Measurements from ENCODE around the gene LMO7.
A peak's percentile ranks its signal among the peaks of the same experiment; 100 is the strongest.

LMO7 gene

GRCh38 chr13:75682326-75682725, 46.2 kb downstream of the LMO7 start:
- no peak for TF ChIP-seq CTCF (conservative IDR thresholded peaks at IDR 0.05)
- no peak overlapping the region for H3K27ac ChIP-seq

- TF ChIP-seq CTCF (conservative IDR thresholded peaks at IDR 0.05), result no peak
- H3K27ac ChIP-seq, result no peak overlapping the region
Observed at GRCh38 chr13:75685239-75685697, 49.1 kb downstream of the LMO7 start.

GRCh38 chr13:75687150-75687763, 51.1 kb downstream of the LMO7 start:
- TF ChIP-seq CTCF (conservative IDR thresholded peaks at IDR 0.05), result peak; percentile 80
- no peak overlapping the region for H3K27ac ChIP-seq

- no peak overlapping the region for H3K27ac ChIP-seq
- no peak for TF ChIP-seq CTCF (conservative IDR thresholded peaks at IDR 0.05)
Observed at GRCh38 chr13:75689686-75690085, 53.6 kb downstream of the LMO7 start.

GRCh38 chr13:75690607-75691006, 54.5 kb downstream of the LMO7 start:
- H3K27ac ChIP-seq, result no peak overlapping the region
- no peak for TF ChIP-seq CTCF (conservative IDR thresholded peaks at IDR 0.05)

- TF ChIP-seq CTCF (conservative IDR thresholded peaks at IDR 0.05), result no peak
- no peak overlapping the region for H3K27ac ChIP-seq
Observed at GRCh38 chr13:75691183-75691582, 55.1 kb downstream of the LMO7 start.

- no peak for TF ChIP-seq CTCF (conservative IDR thresholded peaks at IDR 0.05)
- no peak overlapping the region for H3K27ac ChIP-seq
Observed at GRCh38 chr13:75693227-75693626, 57.1 kb downstream of the LMO7 start.
